GM19099 (cell line): Measurements from ENCODE around the gene TMEM242.

ENCODE experiments used
- POLR2A ChIP-seq: IDR thresholded peaks from 3 replicates; pipeline ENCODE4 v1.6.1; 2011; ENCODE audit warnings: low read depth; ENCODE audit not compliant: insufficient read length; ENCODE audit errors: extremely low read depth

Gene TMEM242

GRCh38 chr6:157323255-157323965, at the start of gene TMEM242:
Gene TMEM242 (minus strand): TSS chr6:157323519. CDS start chr6:157323499, 20 bp downstream.
- TF ChIP-seq POLR2A, result peak; percentile 95

GRCh38 chr6:157372501-157373280, 49.4 kb upstream of the TMEM242 start:
- TF ChIP-seq POLR2A, result no peak

GRCh38 chr6:157370755-157371154, 47.4 kb upstream of the TMEM242 start:
- TF ChIP-seq POLR2A, result no peak

- TF ChIP-seq POLR2A, result no peak
These were observed 45.2 kb upstream of the TMEM242 start for GRCh38 chr6:157368359-157369049.

GRCh38 chr6:157366648-157367047, 43.3 kb upstream of the TMEM242 start:
- TF ChIP-seq POLR2A, result no peak

- no peak for TF ChIP-seq POLR2A
These were observed 41.4 kb upstream of the TMEM242 start for GRCh38 chr6:157364705-157365104.

- TF ChIP-seq POLR2A, result no peak
These were observed 38.6 kb upstream of the TMEM242 start for GRCh38 chr6:157361886-157362285.

GRCh38 chr6:157358287-157358686, 35.0 kb upstream of the TMEM242 start:
- TF ChIP-seq POLR2A, result no peak

- TF ChIP-seq POLR2A, result no peak
These were observed 23.1 kb upstream of the TMEM242 start for GRCh38 chr6:157346373-157346772.

- TF ChIP-seq POLR2A, result no peak
These were observed 20.4 kb upstream of the TMEM242 start for GRCh38 chr6:157343732-157344131.

- no peak for TF ChIP-seq POLR2A
These were observed 16.1 kb upstream of the TMEM242 start for GRCh38 chr6:157339432-157339831.

- TF ChIP-seq POLR2A, result no peak
These were observed 14.4 kb upstream of the TMEM242 start for GRCh38 chr6:157337751-157338150.

GRCh38 chr6:157335829-157336228, 12.5 kb upstream of the TMEM242 start:
- no peak for TF ChIP-seq POLR2A

GRCh38 chr6:157333956-157334355, 10.6 kb upstream of the TMEM242 start:
- TF ChIP-seq POLR2A, result no peak

GRCh38 chr6:157333537-157333936, 10.2 kb upstream of the TMEM242 start:
- no peak for TF ChIP-seq POLR2A
